Neutrophil (primary cell): ENCODE data around the gene SLC39A13.

Experiments used
- H3K27ac ChIP-seq: fragments of 200-600 bp; sonication (generic); 2 replicates; pipeline ENCODE4 v1.5.1; 2016; ENCODE audit warnings: mild to moderate bottlenecking, moderate library complexity
- H3K27me3 ChIP-seq: fragments of 200-600 bp; sonication (generic); 2 replicates; pipeline ENCODE4 v1.6.0; 2016; ENCODE audit warnings: mild to moderate bottlenecking
- H3K36me3 ChIP-seq: fragments of 200-600 bp; sonication (generic); 2 replicates; pipeline ENCODE4 v1.5.1; 2017
- H3K4me1 ChIP-seq, 2 experiments: fragments of 200-600 bp in 1 of 2; sonication (generic) in 1 of 2; 1 replicate in 1 of 2; 2 replicates in 1 of 2; pipeline versions ENCODE4 v1.5.1 to v1.6.1; 2013 to 2016; ENCODE audit warnings: low read depth in 1 of 2, low read length in 1 of 2, mild to moderate bottlenecking in 1 of 2, moderate library complexity in 1 of 2; ENCODE audit not compliant: control insufficient read depth in 1 of 2, insufficient read depth in 1 of 2
- H3K4me3 ChIP-seq, 2 experiments: fragments of 200-600 bp in 1 of 2; sonication (generic) in 1 of 2; 1 replicate in 1 of 2; 2 replicates in 1 of 2; pipeline ENCODE4 v1.5.1; 2013 to 2016; ENCODE audit warnings: low read depth in 1 of 2, low read length in 1 of 2, mild to moderate bottlenecking in 1 of 2, moderate library complexity in 1 of 2
- H3K9me3 ChIP-seq: fragments of 200-600 bp; sonication (generic); 2 replicates; pipeline ENCODE4 v1.5.1; 2016
- CTCF ChIP-seq: fragments of 200-600 bp; sonication (generic); IDR thresholded peaks from 2 replicates; pipeline ENCODE4 v1.5.1; 2016; ENCODE audit warnings: antibody characterized with exemption

Gene SLC39A13

GRCh38 chr11:47441421-47441820 lies 33.0 kb downstream of the SLC39A13 start:
- H3K27me3 ChIP-seq = no peaks in the 10 kb centered on the region
- no peaks in the 10 kb centered on the region for H3K9me3 ChIP-seq
- no peaks in the 10 kb centered on the region for H3K36me3 ChIP-seq
- TF ChIP-seq CTCF = no peak
- no peaks in the 10 kb centered on the region for H3K4me1 ChIP-seq
- H3K4me3 ChIP-seq = no peak overlapping the region
- no peak overlapping the region for H3K27ac ChIP-seq

GRCh38 chr11:47442514-47442913 lies 34.1 kb downstream of the SLC39A13 start:
- H3K4me3 ChIP-seq = no peak overlapping the region
- H3K36me3 ChIP-seq = no peaks in the 10 kb centered on the region
- no peaks in the 10 kb centered on the region for H3K4me1 ChIP-seq
- no peak for TF ChIP-seq CTCF
- no peaks in the 10 kb centered on the region for H3K9me3 ChIP-seq
- H3K27me3 ChIP-seq = no peaks in the 10 kb centered on the region
- H3K27ac ChIP-seq = no peak overlapping the region

GRCh38 chr11:47443028-47443700 lies 34.8 kb downstream of the SLC39A13 start:
- no peaks in the 10 kb centered on the region for H3K36me3 ChIP-seq
- H3K9me3 ChIP-seq = no peaks in the 10 kb centered on the region
- no peak overlapping the region for H3K4me3 ChIP-seq
- H3K27ac ChIP-seq = no peak overlapping the region
- H3K4me1 ChIP-seq = no peaks in the 10 kb centered on the region
- no peak for TF ChIP-seq CTCF
- H3K27me3 ChIP-seq = no peaks in the 10 kb centered on the region

GRCh38 chr11:47443817-47444216 lies 35.4 kb downstream of the SLC39A13 start:
- no peaks in the 10 kb centered on the region for H3K9me3 ChIP-seq
- H3K36me3 ChIP-seq = no peaks in the 10 kb centered on the region
- TF ChIP-seq CTCF = no peak
- H3K27ac ChIP-seq = no peak overlapping the region
- H3K4me3 ChIP-seq = no peak overlapping the region
- no peaks in the 10 kb centered on the region for H3K4me1 ChIP-seq
- no peaks in the 10 kb centered on the region for H3K27me3 ChIP-seq

- Histone ChIP-seq H3K4me3 (no peak overlapping the region), H3K4me1 (no peaks in the 10 kb centered on the region), H3K36me3 (no peaks in the 10 kb centered on the region), H3K27ac (no peak overlapping the region), H3K27me3 (no peaks in the 10 kb centered on the region), H3K9me3 (no peaks in the 10 kb centered on the region)
- TF ChIP-seq CTCF = no peak
Measured at GRCh38 chr11:47445840-47446239, 37.5 kb downstream of the SLC39A13 start.
